Lower lobe of right lung (tissue), 2 donors: Measurements from ENCODE around the gene TYK2. TPM values are rescaled to one million over a fixed set of nuclear protein-coding genes. Genes with fewer than 3 reads are reported as not detected.
A peak's percentile ranks its signal among the peaks of the same experiment; 100 is the strongest.

ENCODE experiments used
- ATAC-seq, 2 donors: fragments of 200-7000 bp; cut with Tn5 transposase; one replicate each; pipeline ENCODE4 v1.9.1; 2020 to 2022; ENCODE audit warnings: mild to moderate bottlenecking in 2 of 2, moderate library complexity in 2 of 2
- DNase-seq: peaks from one replicate; pipeline ENCODE4 v3.0.0-alpha.2; 2020
- H3K27ac ChIP-seq: fragments of 200-600 bp; one replicate; pipeline ENCODE4 v1.8.0; 2022
- H3K27me3 ChIP-seq: fragments of 200-600 bp; one replicate; pipeline ENCODE4 v1.8.0; 2022; ENCODE audit warnings: low read depth
- H3K36me3 ChIP-seq: fragments of 200-600 bp; one replicate; pipeline ENCODE4 v1.8.0; 2022; ENCODE audit warnings: mild to moderate bottlenecking
- H3K4me1 ChIP-seq: fragments of 200-600 bp; one replicate; pipeline ENCODE4 v1.8.0; 2022
- H3K4me3 ChIP-seq: fragments of 200-600 bp; one replicate; pipeline ENCODE4 v1.8.0; 2022; ENCODE audit warnings: mild to moderate bottlenecking
- H3K9me3 ChIP-seq: fragments of 200-600 bp; one replicate; pipeline ENCODE4 v1.8.0; 2022
- intact Hi-C: fragments of 100-400 bp; cut with DNase I; formaldehyde crosslinking; loops from one replicate; pipeline ENCODE4 v1.11.0; 2022
- total RNA-seq: library from RNA; stranded (reverse); fragmentation: NEBNext Ultra II Directional; extraction: Animal tissue kit (Norgen Biotek cat#: 25700); gene quantifications from one replicate; pipeline ENCODE4 v1.2.1, GENCODE V29; 2021
- TF ChIP-seq, protein P1 (sequence below): fragments of 200-600 bp; IDR thresholded peaks from one replicate; pipeline ENCODE4 v1.8.0; 2022; ENCODE audit warnings: antibody characterized with exemption, mild to moderate bottlenecking
- donor health status: DM: no; HTN: yes; CAD: no; lungs with severe emphysema.

TYK2 gene
- total RNA-seq, 1 donor from 2014 or later: 164 TPM

DNA sequence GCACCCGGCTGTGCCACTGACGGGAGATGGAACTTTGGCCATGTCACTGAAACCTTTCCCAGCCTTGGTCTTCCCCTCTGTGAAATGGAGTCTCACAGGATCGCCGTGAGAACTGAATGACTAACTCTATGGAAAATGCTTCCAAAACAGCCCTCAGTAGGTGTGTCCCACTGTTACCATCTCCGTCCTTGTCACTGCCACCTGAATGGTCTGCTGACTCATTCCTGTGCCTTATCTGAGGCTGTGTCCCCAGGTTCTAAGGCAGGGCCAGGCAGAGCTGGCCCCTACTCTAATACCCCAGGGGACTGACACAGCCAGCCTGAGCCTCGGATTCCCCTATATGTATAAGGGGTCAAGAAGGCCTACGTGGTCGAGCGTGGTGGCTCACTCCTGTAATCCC is 18.4 kb upstream of the TYK2 start:
- H3K27ac ChIP-seq: no peak overlapping the region
- DNase-seq: no peak
- H3K4me1 ChIP-seq: peaks cover 33% of the 10 kb centered on the region
- peaks cover 49% of the 10 kb centered on the region for H3K36me3 ChIP-seq
- no peaks in the 10 kb centered on the region for H3K9me3 ChIP-seq
- intact Hi-C loops: no loop called here
- H3K27me3 ChIP-seq: no peaks in the 10 kb centered on the region
- no peak overlapping the region for H3K4me3 ChIP-seq
- no peak for ATAC-seq
- TF ChIP-seq, protein P1, sequence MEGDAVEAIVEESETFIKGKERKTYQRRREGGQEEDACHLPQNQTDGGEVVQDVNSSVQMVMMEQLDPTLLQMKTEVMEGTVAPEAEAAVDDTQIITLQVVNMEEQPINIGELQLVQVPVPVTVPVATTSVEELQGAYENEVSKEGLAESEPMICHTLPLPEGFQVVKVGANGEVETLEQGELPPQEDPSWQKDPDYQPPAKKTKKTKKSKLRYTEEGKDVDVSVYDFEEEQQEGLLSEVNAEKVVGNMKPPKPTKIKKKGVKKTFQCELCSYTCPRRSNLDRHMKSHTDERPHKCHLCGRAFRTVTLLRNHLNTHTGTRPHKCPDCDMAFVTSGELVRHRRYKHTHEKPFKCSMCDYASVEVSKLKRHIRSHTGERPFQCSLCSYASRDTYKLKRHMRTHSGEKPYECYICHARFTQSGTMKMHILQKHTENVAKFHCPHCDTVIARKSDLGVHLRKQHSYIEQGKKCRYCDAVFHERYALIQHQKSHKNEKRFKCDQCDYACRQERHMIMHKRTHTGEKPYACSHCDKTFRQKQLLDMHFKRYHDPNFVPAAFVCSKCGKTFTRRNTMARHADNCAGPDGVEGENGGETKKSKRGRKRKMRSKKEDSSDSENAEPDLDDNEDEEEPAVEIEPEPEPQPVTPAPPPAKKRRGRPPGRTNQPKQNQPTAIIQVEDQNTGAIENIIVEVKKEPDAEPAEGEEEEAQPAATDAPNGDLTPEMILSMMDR: no peak

DNA sequence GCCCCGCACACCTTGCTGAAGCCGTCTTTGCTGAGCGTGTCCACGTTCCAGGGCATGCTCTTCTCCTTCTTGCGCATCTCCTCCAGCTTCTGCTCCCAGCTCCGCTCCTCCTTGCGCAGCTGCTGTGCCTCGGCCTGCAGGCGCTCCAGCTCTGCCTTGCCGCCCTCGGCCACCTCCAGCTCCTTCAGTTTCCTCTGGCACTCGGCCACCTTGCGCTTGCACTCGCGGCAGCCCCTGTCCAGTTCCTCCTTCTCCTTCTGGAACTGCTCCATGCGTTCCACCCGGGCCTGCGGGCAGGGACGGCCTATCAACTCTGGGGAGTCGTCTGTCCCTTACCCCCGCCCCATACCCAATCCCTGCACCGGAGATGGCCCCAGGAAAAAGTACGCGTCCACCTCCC is 15.5 kb upstream of the TYK2 start:
- intact Hi-C loops: no loop called here
- H3K4me1 ChIP-seq: peaks cover 15% of the 10 kb centered on the region
- DNase-seq (no peak), ATAC-seq (peak in 1 of 2 donors; percentile 3)
- H3K27me3 ChIP-seq: no peaks in the 10 kb centered on the region
- peaks cover 78% of the 10 kb centered on the region for H3K36me3 ChIP-seq
- H3K4me3 ChIP-seq: no peak overlapping the region
- H3K27ac ChIP-seq: no peak overlapping the region
- TF ChIP-seq, protein P1: no peak
- H3K9me3 ChIP-seq: no peaks in the 10 kb centered on the region

DNA sequence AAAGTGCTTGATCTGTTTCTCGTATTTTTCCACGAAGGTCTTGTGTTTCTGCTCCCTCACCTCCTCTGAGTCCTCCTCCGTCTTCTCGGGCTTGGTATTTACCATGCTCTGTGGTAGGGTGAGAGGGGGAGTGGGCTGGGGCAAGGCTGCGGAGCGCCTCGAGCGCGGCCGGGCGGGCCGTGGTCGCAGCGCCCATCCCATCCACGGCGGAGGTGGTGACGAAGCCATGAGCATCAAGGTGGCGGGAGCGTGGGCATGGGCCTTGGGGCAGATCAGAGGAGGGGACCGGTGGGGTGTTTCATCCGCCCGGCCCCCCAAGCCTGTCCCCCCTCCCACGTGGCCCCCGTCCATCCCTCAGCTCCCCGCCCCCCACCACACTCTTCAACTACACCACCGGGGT is 15.1 kb upstream of the TYK2 start:
- DNase-seq (no peak), ATAC-seq (no peak)
- no peaks in the 10 kb centered on the region for H3K27me3 ChIP-seq
- H3K4me3 ChIP-seq: no peak overlapping the region
- peaks cover 80% of the 10 kb centered on the region for H3K36me3 ChIP-seq
- intact Hi-C loops: no loop called here
- no peak overlapping the region for H3K27ac ChIP-seq
- peaks cover 11% of the 10 kb centered on the region for H3K4me1 ChIP-seq
- H3K9me3 ChIP-seq: no peaks in the 10 kb centered on the region
- TF ChIP-seq, protein P1: no peak

DNA sequence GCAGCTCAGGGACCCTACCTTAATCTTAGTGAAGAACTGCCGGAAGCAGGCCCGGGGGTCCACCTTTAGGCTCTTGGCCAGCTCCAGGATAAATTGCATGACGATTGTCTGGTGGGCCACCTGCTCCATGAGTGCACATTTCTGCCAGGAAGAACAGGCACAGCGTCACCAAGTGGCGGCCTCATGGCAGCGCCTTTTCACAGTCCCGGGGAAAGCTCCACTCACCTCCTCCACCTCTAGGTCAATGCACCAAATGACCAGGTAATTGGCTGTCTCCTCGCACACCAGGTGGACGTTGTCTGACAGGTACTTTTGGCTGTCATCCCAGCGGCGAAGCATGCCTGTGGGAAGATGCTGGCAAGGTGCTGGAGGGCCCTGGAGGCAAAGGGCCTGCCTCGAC is 14.6 kb upstream of the TYK2 start:
- no peak for DNase-seq
- Histone ChIP-seq H3K27me3 (no peaks in the 10 kb centered on the region), H3K36me3 (peaks cover 80% of the 10 kb centered on the region), H3K27ac (no peak overlapping the region), H3K9me3 (no peaks in the 10 kb centered on the region), H3K4me1 (peaks cover 6% of the 10 kb centered on the region), H3K4me3 (no peak overlapping the region)
- intact Hi-C loops: no loop called here
- no peak for ATAC-seq
- TF ChIP-seq, protein P1: no peak

DNA sequence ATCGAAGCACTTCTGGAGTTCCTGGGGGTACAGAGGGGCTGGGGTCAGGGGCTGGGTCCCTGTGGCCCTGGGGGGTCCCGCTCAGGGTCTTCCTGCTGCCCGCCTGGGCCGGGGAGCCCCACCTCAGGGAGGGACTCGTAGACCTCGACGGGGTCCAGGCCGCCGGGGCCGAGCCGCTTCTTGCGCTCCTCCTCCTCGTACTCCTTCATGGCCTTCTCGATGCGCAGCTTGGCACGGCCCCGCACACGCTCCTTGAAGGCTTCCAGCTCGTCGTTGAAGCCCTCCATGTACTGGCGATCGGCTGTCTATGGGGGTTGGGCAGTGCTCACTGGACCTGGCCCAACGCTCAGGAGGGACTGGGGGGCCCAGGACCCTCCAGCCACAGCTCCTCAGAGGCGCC is 12.8 kb upstream of the TYK2 start:
- Histone ChIP-seq H3K9me3 (no peaks in the 10 kb centered on the region), H3K4me3 (no peak overlapping the region), H3K27ac (no peak overlapping the region), H3K27me3 (no peaks in the 10 kb centered on the region), H3K36me3 (peaks cover 67% of the 10 kb centered on the region), H3K4me1 (peaks cover 13% of the 10 kb centered on the region)
- intact Hi-C loops: no loop called here
- ATAC-seq (no peak), DNase-seq (no peak)
- TF ChIP-seq, protein P1: no peak

DNA sequence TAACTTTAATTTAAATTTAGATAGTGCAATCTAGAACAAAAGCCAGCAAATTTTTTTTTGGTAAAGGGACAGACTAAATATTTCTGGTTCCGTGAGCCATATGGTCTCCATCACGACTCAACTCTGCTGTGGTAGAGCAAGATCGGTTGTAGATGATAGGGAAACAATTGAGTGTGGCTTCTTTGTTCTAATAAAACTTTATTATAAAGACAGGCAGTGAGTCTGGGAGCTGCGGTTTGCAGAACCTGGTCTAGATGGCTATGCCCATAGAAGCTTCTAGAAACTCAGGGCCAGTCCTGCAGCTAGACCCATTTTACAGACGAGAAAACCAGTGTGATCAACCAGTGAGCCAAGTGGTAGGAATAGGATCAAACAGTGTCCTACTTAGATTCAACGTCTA is 11.7 kb upstream of the TYK2 start:
- Histone ChIP-seq H3K9me3 (no peaks in the 10 kb centered on the region), H3K27ac (no peak overlapping the region), H3K27me3 (no peaks in the 10 kb centered on the region), H3K4me1 (peaks cover 9% of the 10 kb centered on the region), H3K4me3 (no peak overlapping the region), H3K36me3 (peaks cover 63% of the 10 kb centered on the region)
- DNase-seq: no peak
- intact Hi-C loops: no loop called here
- TF ChIP-seq, protein P1: no peak
- no peak for ATAC-seq
